ENCODE results near the gene EPO.
A peak's percentile ranks its signal among the peaks of the same experiment; 100 is the strongest.
"Not testable (repeated sequence)": the region's sequence is repeated elsewhere in the genome, so short reads cannot be mapped to it uniquely, and the experiment has no call there.

The EPO gene

DNA sequence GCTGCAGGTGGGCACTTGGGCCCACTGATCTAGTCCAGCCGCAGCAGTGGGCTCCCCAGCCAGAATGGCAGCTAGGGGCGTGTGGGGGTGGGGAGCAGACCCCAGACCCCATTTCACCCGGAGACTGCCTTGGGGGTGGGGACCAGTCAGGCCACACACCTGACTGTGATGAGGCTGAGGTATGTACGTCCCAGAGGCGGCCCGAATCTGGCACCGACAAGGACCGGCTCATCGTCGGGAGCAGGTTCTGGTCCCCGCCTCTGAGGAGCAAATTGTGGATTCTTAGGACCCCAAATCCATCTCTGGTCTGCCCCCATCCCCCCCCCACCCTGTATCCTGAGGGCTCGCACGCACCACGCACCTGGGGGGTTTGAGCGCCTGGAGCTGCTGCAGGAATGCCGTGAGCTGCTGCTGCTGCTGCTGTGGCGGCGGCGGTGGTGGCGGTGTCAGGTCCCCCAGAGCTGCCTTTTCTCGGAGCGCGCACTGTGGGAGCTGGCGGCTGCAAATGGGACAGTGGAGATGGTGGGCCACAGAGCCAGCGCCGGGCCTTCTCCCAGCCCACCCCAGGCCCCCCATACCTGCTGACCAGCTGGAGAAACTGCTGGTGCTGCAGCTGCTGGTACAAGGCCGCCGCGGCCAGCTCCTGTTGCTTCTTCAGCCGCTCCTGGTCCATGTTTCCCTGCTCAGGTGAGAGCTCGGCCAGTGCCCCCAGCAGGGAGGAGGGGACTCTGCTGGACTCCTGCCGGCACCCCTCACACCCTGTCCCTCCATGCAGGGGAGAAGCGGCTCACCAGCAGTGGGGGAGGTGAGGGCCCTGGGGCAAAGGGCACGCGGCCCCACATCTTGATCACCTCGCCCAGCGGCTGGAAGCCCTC lies 36.4 kb upstream of the EPO start:
- no peak for DNase-seq

- DNase-seq = no peak
Observed at GRCh38 chr7:100684534-100685042, 35.7 kb upstream of the EPO start.

- DNase-seq = no peak
Observed at GRCh38 chr7:100685049-100685605, 35.1 kb upstream of the EPO start.

- DNase-seq = no peak
Observed at GRCh38 chr7:100685631-100686145, 34.6 kb upstream of the EPO start.

GRCh38 chr7:100686201-100686821 lies 34.0 kb upstream of the EPO start:
- no peak for DNase-seq

GRCh38 chr7:100686822-100687211 lies 33.5 kb upstream of the EPO start:
- no peak for DNase-seq

DNA sequence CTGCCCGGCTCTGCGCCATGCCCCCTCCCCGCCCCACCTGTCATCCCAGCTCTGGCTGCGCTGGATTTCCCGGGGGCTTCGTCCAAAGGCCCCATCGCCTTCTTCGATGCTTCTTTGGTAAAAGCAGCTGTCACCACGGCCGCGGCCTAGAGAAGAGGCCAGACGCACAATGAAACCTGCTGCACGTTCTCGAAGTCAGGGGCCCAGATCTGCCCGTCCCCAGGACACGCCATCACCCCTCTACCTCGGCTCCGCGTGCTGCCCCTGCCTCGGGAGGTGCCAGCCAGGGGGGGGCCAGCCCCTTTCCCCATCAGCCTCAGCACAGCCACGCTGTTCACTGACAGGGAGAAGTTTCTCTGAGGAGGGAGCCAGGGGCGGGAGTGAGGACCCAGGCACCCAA lies 33.0 kb upstream of the EPO start:
- DNase-seq = no peak

DNA sequence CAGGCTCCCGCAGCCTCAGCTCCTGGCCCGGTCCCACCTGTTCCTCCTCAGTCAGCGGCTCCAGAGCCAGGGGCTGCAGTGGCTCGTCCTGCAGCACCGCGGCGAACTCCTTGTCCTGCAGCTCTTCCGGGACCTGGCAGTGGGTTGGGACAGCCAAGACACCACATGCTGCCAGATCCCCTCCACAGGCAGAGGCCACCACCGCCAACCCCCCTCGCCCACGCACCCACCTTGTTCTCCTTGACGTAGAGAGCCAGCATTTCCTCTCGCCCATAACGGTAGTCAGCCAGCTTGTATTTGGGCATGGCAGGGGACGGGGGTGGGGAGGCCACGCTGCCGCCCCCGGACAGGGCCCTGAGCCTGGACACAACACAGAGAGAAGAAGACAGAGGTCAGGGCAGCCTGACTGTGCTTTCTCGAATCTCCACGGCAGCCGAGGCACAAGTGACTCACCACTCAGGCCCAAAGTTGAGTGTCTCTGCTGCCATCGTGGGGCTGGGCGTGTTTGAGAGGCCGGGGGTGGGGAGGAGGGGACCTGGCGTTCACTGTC lies 32.4 kb upstream of the EPO start:
- DNase-seq = no peak

- no peak for DNase-seq
Observed at GRCh38 chr7:100688326-100688860, 31.9 kb upstream of the EPO start.

GRCh38 chr7:100689230-100690135 lies 30.8 kb upstream of the EPO start:
- no peak for DNase-seq

GRCh38 chr7:100691676-100692577 lies 28.3 kb upstream of the EPO start:
- DNase-seq = peak; percentile 96

- DNase-seq = no peak
Observed at GRCh38 chr7:100692578-100692961, 27.7 kb upstream of the EPO start.

DNA sequence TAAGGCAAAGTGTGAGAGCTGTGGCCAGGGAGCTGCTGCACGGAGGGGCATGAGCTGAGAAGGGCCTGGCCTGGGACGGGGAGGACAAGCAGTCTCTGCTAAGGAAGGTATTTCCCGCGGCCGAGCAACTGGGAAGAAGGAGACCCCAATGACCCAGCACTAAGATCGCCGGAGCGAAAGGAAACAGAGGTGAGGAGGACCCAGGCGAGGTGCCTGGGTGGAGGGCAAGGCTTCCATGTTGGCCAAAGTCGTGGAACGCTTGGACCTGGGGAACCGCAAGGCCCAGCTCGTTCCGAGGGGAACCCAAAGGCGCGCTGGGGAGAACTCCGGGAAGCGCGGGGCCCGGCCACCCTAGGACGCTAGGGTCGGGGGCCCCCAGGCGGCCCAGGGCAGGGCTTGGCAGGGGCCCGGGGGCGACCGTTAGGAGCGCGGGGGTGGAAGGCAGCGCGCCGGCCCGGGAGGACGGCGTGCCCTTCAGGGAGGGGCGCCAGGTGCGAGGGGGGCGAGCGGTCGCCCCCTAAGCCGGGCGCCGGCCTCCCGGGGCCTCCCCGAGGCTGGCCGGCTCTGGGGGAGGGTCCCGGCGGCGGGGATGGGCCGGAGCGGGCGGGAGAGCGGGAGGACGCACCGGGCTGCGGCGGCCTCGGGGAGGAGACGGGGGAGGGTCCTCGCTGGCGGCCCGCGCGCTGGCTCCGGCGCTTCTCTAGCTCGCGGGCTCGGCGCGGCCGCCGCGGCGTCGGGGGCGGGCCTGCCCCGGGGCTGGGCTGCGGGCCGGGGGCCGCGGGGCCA lies 26.8 kb upstream of the EPO start:
- DNase-seq = no peak

GRCh38 chr7:100694098-100694745 lies 26.0 kb upstream of the EPO start, which contains the start of gene GIGYF1:
GIGYF1 (minus strand) TSS chr7:100694250; CDS start chr7:100688238, 6,012 bp downstream.
- DNase-seq = peak; percentile 78

DNA sequence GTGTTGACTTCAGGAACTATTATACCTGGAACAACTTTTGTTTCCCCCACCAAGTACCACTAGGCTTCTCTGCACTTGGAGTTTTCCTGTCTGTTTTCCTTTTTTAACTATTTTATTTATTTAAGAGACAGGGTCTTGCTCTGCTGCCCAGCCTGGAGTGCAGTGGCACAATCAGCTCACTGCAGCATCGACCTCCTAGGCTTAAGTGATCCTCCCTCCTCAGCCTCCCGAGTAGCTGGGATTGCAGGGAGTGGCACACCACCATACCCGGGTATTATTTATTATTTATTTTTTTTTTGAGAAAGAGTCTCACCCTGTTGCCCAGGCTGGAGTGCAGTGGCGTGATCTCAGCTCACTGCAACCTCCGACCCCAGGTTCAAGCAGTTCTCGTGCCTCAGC lies 24.1 kb upstream of the EPO start:
- DNase-seq = no peak

DNA sequence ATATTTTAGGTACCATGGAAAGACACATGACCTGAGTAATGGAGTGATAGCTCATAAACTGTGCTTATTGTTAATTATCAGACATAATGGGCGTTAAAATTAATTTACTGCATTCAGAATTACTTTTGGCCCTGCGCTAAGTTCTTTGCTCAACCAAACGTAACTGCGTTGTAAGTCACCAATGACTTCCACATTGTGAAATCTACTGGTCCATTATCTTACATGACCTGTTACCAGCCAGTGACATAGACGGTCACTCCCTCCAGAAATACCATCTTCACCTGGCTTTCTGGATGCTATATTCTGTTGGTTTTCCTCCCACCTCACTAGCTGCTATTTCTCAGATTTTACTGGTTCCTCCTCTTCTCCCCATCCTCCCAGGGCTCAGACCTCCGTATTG lies 21.2 kb upstream of the EPO start:
- no peak for DNase-seq

GRCh38 chr7:100701089-100701488 lies 19.2 kb upstream of the EPO start:
- not testable (repeated sequence) for DNase-seq

GRCh38 chr7:100705320-100705752 lies 14.9 kb upstream of the EPO start:
- DNase-seq = peak; percentile 93
